Stimulated activated CD4-positive, alpha-beta T cell treated with anti-CD3 and anti-CD28 coated beads, Interleukin-15, amount 100 ng/mL, for 1 hour (primary cell): ENCODE measurements around the gene FUT8.
"Not testable (repeated sequence)": the region's sequence is repeated elsewhere in the genome, so short reads cannot be mapped to it uniquely, and the experiment has no call there.

ENCODE experiments used
- DNase-seq, 2 donors: peaks; one replicate each; pipeline ENCODE4 v3.0.0-alpha.2; 2020; ENCODE audit warnings: low read depth in 1 of 2, low spot score in 1 of 2

The FUT8 gene

GRCh38 chr14:65449647-65450046 lies 37.1 kb downstream of the FUT8 start:
- DNase-seq = no peak

DNA sequence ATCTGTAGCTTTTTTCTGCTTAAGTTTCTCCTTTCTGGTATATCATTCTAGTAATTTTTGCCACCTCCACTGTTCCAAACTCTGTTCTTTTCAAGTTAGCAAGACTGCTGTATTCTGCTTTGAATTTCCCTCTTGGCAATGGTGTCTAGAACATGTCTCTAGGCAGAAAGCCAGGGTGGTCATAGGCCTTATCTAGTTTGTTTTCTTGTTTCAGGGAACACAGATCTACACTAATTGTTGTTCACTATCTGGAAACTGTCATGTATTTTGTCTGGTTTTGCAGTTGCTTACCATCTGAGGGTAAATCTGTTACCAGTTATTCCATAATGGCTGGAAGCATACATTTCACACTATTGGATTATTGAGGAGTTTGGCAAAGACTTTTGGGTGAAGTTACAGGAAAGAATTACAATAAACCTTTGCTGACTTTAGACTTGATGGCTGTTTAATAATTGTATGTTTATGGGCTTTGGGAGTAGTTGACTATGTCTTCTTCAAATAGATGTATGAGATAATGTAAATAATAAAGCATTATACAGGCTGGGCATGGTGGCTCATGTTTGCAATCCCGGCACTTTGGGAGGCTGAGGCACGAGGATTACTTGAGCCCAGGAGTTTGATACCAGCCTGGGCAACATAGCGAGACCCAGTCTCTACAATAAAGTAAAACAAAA lies 41.4 kb downstream of the FUT8 start:
- no peak for DNase-seq

DNA sequence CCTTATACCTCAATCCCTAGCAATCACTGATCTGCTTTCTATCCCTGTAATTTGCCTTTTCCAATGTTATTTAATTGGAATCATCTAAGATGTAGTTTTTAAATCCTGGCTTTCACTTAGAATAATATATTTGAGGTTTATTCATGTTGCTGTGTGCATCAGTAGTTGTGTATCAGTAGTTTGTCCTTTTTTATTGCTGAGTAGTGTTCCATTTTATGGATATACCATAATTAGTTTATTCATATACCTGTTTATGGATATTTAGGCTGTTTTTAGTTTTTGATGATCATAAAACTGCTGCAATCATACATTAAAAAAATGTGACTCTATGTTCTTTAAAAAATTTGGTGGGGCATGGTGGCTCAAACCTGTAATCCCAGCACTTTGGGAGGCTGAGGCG lies 43.7 kb downstream of the FUT8 start:
- no peak for DNase-seq

DNA sequence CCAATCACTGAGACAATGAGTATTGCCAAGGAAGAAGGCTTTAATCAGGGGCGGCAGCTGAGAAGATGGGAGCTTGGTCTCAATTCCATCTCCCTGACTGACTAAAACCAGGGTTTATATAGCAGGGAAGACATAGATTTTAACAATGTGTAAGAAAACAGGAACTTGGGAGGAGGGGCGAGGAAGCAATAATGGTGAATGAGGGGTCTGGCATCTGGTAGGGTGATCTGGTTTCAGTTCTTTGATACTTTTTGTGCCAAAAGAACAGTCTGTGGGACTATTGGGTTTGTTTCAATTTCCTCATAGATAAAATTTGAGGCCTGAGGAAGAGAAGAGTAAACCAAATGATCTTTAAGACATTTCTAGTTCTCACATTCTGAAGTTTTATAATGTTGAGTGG lies 49.2 kb downstream of the FUT8 start:
- no peak for DNase-seq

DNA sequence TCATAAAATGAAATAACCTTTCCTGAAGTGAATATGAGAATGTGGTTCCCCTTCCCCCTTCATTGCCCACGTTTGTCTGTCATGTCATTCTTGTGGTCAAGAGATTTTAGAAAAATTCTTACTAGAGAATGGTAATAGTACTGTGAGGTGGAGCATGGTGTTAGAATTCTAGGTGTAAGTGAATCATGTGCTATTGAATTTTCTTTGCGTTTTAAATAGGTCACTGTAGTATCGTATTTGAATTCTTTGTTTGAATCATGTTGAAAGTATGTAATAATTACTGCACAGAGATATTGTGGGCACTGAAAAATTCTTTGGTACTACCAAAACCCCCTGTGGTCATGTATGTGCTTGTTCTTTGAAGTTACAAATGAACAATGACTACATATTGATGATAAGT lies 49.9 kb downstream of the FUT8 start:
- DNase-seq = no peak

DNA sequence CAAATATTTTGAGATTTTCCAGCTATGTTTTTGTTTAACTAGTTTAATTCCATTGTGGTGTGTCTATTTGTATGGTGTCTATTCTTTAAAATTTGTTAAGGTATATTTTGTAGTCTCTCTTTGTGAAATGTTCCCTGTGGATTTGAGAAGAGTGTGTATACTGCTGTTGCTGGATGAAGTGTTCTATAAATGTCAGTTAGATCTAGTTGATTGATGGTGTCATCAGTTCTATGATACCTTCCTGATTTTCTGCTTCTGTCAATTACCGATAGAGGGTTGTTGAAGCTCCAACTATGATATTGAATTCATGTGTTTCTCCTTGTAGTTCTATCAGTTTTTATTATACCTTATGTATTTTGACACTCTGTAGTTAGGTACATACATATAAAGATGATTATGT lies 53.1 kb downstream of the FUT8 start:
- no peak for DNase-seq

- DNase-seq = not testable (repeated sequence)
Measured at GRCh38 chr14:65467926-65468325, 55.4 kb downstream of the FUT8 start.

GRCh38 chr14:65469903-65470302 lies 57.4 kb downstream of the FUT8 start:
- DNase-seq = no peak

- no peak for DNase-seq
Measured at GRCh38 chr14:65470404-65470880, 57.9 kb downstream of the FUT8 start.

- DNase-seq = no peak
Measured at GRCh38 chr14:65471038-65471878, 58.7 kb downstream of the FUT8 start.

DNA sequence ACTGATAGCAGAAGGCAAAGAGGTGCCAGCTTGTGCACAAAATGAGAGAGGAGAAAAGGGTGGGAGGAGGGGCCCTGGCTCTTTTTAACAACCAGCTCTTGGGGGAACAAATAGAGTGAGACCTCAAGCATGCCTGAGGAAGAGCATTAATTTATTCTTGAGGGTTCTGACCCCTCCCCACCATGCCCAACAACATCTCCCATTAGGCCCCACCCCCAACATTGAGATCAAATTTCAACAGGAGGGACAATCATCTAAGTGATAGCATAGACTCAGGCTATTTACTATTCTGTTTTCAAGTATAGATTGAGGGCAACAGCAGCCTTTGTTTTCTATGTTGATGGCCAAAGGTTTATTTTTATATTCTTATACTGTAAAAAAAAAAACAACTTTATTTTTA lies 59.7 kb downstream of the FUT8 start:
- no peak for DNase-seq

DNA sequence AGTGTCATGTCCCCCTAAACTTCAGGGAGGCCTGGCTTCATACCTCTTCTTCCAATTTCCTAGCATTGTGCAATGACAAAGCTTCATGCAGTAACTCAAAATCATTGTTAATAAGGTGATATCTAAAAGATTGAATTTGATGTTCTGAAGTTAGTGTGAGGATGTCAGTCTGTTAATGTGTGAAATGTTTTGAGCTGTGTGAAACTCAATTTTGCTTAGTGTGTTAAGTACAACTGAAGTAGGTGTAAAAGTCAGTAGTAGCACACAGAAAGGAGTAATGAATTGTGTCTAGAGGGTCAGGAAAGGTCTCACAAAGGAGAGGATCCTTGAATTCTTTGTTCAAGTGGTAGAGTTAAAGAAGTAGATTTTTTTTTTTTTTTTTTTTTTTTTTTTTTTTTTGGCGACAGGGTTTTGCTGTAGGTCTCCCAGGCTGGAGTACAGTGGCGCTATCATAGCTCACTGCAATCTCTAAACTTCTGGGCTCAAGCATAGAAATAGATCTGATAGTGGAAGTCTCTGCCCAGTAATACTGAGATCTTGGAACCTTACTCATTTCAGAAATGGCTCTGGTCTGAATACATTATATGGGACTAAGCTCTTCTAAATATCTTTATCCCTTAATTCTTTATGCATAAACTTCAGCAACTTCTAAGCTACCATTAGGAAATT lies 63.9 kb downstream of the FUT8 start:
- DNase-seq = no peak

GRCh38 chr14:65476942-65477318 lies 64.4 kb downstream of the FUT8 start:
- DNase-seq = no peak

DNA sequence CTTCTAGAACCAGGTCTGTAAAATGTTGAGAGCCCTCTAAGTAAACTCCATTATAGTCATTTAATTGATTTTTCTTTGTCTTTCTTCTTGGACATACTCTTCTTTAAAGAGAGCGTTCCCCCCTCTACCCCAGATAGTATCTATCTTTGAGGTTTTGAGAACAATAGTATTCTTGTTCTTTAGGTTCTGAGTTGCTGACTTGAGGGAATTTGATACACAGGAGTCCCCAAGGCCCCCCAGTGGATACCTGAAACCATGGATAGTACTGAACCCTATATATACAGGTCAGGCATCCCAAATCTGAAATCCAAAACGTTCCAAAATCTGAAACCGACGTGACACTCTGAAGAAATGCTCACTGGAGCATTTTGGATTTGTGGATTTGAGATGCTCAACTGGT lies 65.5 kb downstream of the FUT8 start:
- DNase-seq = no peak

DNA sequence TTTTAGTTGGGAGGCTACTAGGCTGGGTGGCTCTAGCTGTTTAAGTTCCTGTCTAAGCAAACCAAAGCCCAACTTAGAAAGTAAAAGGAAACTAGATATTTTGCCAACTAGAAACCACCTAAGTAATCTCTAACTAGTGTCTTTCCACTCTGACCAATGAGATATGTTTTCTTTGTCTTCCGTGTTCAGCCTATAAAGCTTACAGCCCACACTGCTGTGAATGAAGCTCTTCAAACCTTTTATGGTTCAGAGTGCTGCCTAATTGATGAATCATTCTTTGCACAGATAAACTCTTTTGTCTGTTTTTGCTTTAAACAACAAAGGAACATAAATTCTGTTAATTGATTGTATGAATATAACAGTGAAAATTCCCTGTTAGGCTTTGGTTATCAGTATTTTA lies 66.1 kb downstream of the FUT8 start:
- DNase-seq = no peak

DNA sequence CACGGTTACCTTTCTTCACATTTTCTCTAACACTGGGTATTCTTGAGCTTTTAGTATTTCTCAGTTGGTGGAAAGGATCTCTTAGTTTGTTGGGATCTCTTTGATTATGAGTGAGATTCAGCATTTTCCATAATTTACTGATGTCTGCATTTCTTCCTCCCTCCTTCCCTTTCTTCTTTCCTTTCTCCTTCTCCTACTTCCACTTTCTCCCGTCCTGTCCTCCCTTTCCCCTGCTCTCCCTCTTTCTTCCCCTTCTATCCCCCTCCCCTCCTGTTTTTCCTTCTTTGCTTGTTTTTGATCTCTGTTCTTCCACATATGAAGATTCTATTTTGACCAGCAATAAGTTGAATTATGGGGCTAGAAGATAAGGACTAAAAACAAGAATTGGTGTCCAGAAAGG lies 66.9 kb downstream of the FUT8 start:
- no peak for DNase-seq

- no peak for DNase-seq
Measured at GRCh38 chr14:65482757-65483438, 70.4 kb downstream of the FUT8 start.

DNA sequence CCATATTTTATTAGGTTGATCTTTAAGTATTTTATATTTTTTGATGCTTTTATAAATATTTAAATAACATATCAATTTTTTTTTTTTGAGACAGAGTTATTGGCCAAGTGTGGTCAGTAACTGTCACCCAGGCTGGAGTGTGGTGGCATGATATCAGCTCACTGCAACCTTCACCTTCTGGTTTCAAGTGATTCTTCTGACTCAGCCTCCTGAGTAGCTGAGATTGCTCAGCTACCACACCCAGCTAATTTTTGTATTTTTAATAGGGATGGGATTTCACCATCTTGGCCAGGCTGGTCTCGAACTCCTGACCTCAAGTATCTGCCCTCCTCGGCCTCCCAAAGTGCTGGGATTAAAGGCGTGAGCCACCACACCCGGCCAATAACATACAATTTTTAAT lies 71.1 kb downstream of the FUT8 start:
- no peak for DNase-seq

DNA sequence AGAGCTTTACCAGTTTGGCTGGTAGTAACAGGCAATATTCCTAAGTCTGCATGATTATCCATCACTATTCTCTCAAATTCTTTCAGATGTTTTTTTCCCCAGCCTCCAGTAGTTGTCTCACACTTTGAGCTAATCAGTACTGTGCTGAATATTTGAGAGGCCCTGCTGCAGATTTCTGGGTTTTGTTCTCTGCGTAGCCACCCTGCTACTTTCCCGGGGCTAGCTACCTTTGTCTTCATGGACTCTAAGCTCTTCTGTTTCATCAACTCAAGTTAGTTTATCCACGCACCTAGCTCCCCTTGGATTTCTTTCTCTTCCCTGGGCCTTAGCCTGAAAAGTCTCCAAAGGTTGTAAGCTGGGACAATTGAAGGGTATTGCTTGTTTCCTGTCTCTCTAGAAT lies 73.0 kb downstream of the FUT8 start:
- no peak for DNase-seq

DNA sequence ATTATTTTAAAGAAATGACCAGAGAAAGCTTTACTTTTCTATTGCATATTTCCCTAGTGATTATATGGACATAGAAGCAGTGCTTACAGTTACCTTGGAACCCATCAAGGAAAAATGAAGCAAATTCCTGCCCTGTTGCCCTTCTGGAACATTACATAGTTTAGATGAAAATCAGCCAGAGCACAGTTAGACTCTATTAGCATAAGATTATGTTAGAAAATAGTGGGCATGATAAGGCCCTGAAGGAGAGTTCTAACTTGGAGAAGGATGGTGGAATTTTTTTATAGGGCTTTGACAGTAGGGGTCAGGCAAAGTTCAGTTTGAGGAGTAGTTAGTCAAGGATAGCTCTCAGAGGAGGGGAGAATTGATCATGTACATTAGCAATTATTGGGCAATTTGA lies 74.3 kb downstream of the FUT8 start:
- DNase-seq = no peak

GRCh38 chr14:65487783-65488494 lies 75.4 kb downstream of the FUT8 start:
- no peak for DNase-seq
